ENCODE data around the gene GPR42.

GPR42 gene

DNA sequence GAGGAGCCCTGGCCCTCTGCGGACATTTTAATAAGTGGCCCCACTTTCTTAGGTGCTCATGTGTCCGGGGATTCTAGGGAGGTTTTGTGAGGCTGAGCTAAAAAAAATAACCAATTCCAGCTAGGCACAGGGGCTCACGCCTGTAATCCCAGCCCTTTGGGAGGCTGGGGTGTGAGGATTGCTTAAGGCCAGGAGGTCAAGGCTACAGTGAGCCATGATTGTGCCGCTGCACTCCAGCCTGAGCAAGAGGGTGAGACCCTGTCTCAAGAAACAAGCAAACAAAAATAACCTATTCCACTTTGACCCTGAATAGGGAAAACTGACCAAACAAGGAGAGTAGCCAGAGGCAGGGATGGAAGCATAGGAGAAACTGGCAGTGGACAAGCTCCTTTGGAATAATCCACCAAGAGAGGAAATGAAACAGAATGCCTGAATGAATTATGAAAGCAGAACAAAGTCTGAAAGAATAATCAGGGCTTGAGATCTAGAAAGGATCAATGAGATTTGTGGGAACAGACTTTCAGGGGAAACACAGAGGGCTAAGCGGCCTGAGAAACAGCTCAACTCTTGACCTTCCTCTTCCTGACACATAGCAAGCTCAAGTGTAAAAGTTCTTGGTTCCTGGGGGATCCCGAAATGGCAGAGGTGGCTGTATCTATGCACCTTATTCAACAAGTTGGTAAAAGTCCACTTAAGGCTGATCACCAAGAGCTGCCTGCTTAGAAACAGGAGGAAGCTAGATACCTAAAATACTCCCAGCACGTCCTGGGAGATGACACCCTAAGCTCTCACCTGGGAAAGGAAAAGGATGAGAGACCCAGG, 47.1 kb downstream of the GPR42 start:
- no peak for DNase-seq (ENCODE audit: low read depth, low spot score)

DNA sequence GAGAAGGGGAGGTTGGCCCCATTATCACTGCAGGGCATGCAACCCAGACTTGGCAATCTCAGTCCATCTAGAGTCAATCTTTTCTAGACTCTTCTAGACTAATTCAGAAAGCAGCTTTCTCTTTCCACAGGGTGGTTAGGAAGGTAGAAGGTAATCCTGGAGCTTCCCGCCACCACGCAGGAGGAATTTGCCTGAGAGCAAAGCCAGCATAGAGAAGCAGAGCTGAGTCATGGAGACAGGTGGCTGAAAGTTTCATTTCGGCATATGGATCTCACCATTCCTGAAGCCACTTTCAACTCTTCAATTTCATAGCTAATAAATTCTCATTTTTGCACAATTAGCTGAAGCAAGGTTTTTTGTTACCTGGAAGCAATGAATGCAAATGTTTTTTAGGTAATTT, 48.2 kb downstream of the GPR42 start:
- no peak for DNase-seq (ENCODE audit: low read depth, low spot score)

DNA sequence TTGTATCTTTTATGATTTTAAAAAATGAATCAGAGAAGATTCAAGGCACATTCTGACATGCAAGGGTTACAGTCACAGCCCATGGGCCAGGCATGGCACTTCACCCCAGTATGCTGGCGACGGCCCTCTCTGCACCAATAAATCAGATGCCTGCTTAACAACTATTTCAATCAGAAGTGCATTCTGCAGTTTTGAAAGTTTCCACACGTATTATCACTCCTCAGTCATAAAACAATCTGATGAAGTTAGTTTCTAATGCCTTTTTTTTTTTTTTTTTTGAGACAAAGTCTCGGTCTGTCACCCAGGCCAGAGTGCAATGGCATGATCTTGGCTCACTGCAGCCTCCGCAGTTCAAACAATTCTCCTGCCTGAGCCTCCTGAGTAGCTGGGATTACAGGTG, 48.9 kb downstream of the GPR42 start:
- DNase-seq (ENCODE audit: low read depth, low spot score) = no peak

DNA sequence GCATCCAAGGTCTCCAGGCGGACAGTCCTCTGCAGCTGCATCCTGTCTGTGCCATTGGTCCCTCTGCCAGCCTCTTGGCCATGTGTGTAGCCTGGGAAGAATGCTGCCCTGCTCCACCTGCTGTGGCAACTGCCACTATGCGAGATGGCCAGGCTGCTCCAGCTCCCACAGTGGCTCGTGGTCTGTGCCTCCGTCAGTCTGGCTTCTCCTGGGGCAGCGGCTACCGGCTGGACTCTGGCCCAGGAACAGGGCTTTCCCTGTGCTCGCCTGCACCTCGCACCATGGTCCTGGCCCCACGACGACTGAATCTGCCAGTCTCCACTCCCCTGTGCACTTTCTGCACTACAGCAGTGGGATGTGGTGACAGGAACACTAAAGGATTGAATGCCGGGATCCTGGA, 50.5 kb downstream of the GPR42 start:
- no peak for DNase-seq (ENCODE audit: low read depth, low spot score)
